ENCODE data around the gene ZNF804B. TPM values are rescaled to one million over a fixed set of nuclear protein-coding genes. Genes with fewer than 3 reads are reported as not detected.

The ZNF804B gene
- total RNA-seq, 2 donors from 2014 or later: not detected

- Histone ChIP-seq H3K27me3 (replicated peaks; ENCODE audit: insufficient read depth) (no peaks in the 10 kb centered on the region), H3K4me3 (no peak overlapping the region), H3K36me3 (no peaks in the 10 kb centered on the region), H3K9me3 (no peaks in the 10 kb centered on the region), H3K27ac (no peak overlapping the region), H3K4me1 (ENCODE audit: control insufficient read depth in 1 of 2, low read depth in 2 of 2) (no peaks in the 10 kb centered on the region)
- ATAC-seq (ENCODE audit: insufficient number of reproducible peaks, low FRiP score, low read depth) (no peak), DNase-seq (ENCODE audit: low spot score) (no peak)
- TF ChIP-seq CTCF (IDR thresholded peaks at IDR 0.05): no peak
Observed at GRCh38 chr7:89339748-89340147, 580.2 kb downstream of the ZNF804B start.

GRCh38 chr7:89357121-89357520, 597.6 kb downstream of the ZNF804B start:
- no peaks in the 10 kb centered on the region for H3K36me3 ChIP-seq
- no peak for TF ChIP-seq CTCF (IDR thresholded peaks at IDR 0.05)
- H3K27me3 ChIP-seq (replicated peaks; ENCODE audit: insufficient read depth): no peaks in the 10 kb centered on the region
- no peak overlapping the region for H3K27ac ChIP-seq
- DNase-seq (ENCODE audit: low spot score) (no peak), ATAC-seq (ENCODE audit: insufficient number of reproducible peaks, low FRiP score, low read depth) (no peak)
- H3K4me1 ChIP-seq (ENCODE audit: control insufficient read depth in 1 of 2, low read depth in 2 of 2): no peaks in the 10 kb centered on the region
- no peak overlapping the region for H3K4me3 ChIP-seq
- no peaks in the 10 kb centered on the region for H3K9me3 ChIP-seq

- ATAC-seq (ENCODE audit: insufficient number of reproducible peaks, low FRiP score, low read depth): no peak
- H3K4me1 ChIP-seq (ENCODE audit: control insufficient read depth in 1 of 2, low read depth in 2 of 2): no peaks in the 10 kb centered on the region
Observed at GRCh38 chr7:89377219-89377618, 617.7 kb downstream of the ZNF804B start.

GRCh38 chr7:89385411-89385810, 625.9 kb downstream of the ZNF804B start:
- no peak for DNase-seq (ENCODE audit: low spot score)

More at GRCh38 chr7:89377219-89377618, 617.7 kb downstream of the ZNF804B start:
- H3K4me3 ChIP-seq: no peak overlapping the region
- H3K36me3 ChIP-seq: no peaks in the 10 kb centered on the region
- no peaks in the 10 kb centered on the region for H3K9me3 ChIP-seq
- DNase-seq (ENCODE audit: low spot score): no peak
- no peak for TF ChIP-seq CTCF (IDR thresholded peaks at IDR 0.05)
- no peak overlapping the region for H3K27ac ChIP-seq
- H3K27me3 ChIP-seq (replicated peaks; ENCODE audit: insufficient read depth): no peaks in the 10 kb centered on the region

More at GRCh38 chr7:89385411-89385810, 625.9 kb downstream of the ZNF804B start:
- no peak for TF ChIP-seq CTCF (IDR thresholded peaks at IDR 0.05)
- Histone ChIP-seq H3K4me1 (ENCODE audit: control insufficient read depth in 1 of 2, low read depth in 2 of 2) (no peaks in the 10 kb centered on the region), H3K4me3 (no peak overlapping the region), H3K27me3 (replicated peaks; ENCODE audit: insufficient read depth) (no peaks in the 10 kb centered on the region), H3K27ac (no peak overlapping the region), H3K9me3 (no peaks in the 10 kb centered on the region), H3K36me3 (no peaks in the 10 kb centered on the region)
- no peak for ATAC-seq (ENCODE audit: insufficient number of reproducible peaks, low FRiP score, low read depth)

Other genes starting within 250 kb of the ZNF804B start
- gene TEX47, start 36.0 kb downstream of the ZNF804B start, total RNA-seq: not detected

Data from thoracic aorta (tissue), 2 donors.